Endothelial cell of umbilical vein (primary cell): Measurements from ENCODE around the gene RAP1GAP. TPM values are rescaled to one million over a fixed set of nuclear protein-coding genes. Genes with fewer than 3 reads are reported as not detected.

Experiments
- BruUV-seq: library from RNA; stranded (reverse); fragments of 400-500 nt; replicated peaks from 2 replicates; lab custom pipeline; 2021; lab: Mats Ljungman, UMichigan
- CTCF ChIA-PET: fragments of 300-600, 350-600 bp; sonication (Branson Sonifier 250); formaldehyde crosslinking; loops from one replicate; lab custom pipeline; 2021; ENCODE audit warnings: antibody characterized with exemption, inconsistent platforms; lab: Charles Lee
- POLR2A ChIA-PET: fragments of 300-600, 350-600 bp; sonication (Branson Sonifier 250); formaldehyde crosslinking; loops from one replicate; lab custom pipeline; 2021; ENCODE audit warnings: antibody characterized with exemption, inconsistent platforms; lab: Charles Lee
- DNase-seq: peaks from one replicate; pipeline ENCODE4 v3.0.0-alpha.2; 2011; ENCODE audit warnings: low read depth, low spot score
- FAIRE-seq: peaks from 2 replicates; lab custom pipeline; 2011; peaks lifted over from hg19 to GRCh38; lab: Jason Lieb, UNC
- H2AFZ ChIP-seq: 2 replicates; pipeline ENCODE4 v1.6.0; 2012; ENCODE audit warnings: low read depth, low read length, control low read depth, inconsistent platforms
- H3K27ac ChIP-seq: 2 replicates; pipeline ENCODE4 v1.5.1; 2011; ENCODE audit warnings: low read depth, mild to moderate bottlenecking, control low read depth, low read length, moderate library complexity; ENCODE audit not compliant: insufficient read depth
- H3K27me3 ChIP-seq, 2 experiments: 2 replicates each; pipeline versions ENCODE4 v1.6.0 to v1.6.1; 2011; ENCODE audit warnings: low read length in 2 of 2, mixed read lengths in 1 of 2; ENCODE audit not compliant: control insufficient read depth in 2 of 2, insufficient read depth in 2 of 2
- H3K36me3 ChIP-seq, 2 experiments: 2 replicates in 1 of 2; 3 replicates in 1 of 2; pipeline ENCODE4 v1.5.1; 2011; ENCODE audit warnings: low read length in 2 of 2, mild to moderate bottlenecking in 1 of 2, moderate library complexity in 1 of 2; ENCODE audit not compliant: control insufficient read depth in 2 of 2, insufficient read depth in 2 of 2; ENCODE audit errors: extremely low read depth in 1 of 2
- H3K4me1 ChIP-seq: 3 replicates; pipeline ENCODE4 v1.5.1; 2011; ENCODE audit warnings: mild to moderate bottlenecking, low read length; ENCODE audit not compliant: control insufficient read depth, insufficient read depth; ENCODE audit errors: extremely low read depth
- H3K4me2 ChIP-seq: 2 replicates; pipeline ENCODE4 v1.6.1; 2011; ENCODE audit warnings: low read length, control low read depth, mixed read lengths; ENCODE audit not compliant: insufficient read depth
- H3K4me3 ChIP-seq, 3 experiments: fragments of 200-600 bp in 1 of 3; sonication (generic), shearing (Covaris generic) in 1 of 3; replicated peaks in 1 of 3; 2 replicates each; pipeline ENCODE4 v1.5.1; 2011 to 2016; ENCODE audit warnings: control low read depth in 3 of 3, low read length in 3 of 3, mild to moderate bottlenecking in 2 of 3, inconsistent platforms in 1 of 3, low read depth in 1 of 3, moderate library complexity in 1 of 3; ENCODE audit not compliant: insufficient read depth in 1 of 3
- H3K79me2 ChIP-seq: 2 replicates; pipeline ENCODE4 v1.6.0; 2012; ENCODE audit warnings: low read length, inconsistent platforms; ENCODE audit not compliant: control insufficient read depth, insufficient read depth
- H3K9ac ChIP-seq: replicated peaks from 2 replicates; pipeline ENCODE3; 2011; ENCODE audit warnings: low read length, control low read depth; ENCODE audit not compliant: insufficient read depth; ENCODE audit errors: extremely low read depth
- H3K9me1 ChIP-seq: replicated peaks from 3 replicates; pipeline ENCODE4 v1.6.0; 2011; ENCODE audit warnings: mild to moderate bottlenecking, low read length; ENCODE audit not compliant: control insufficient read depth, insufficient read depth; ENCODE audit errors: extremely low read depth
- H3K9me3 ChIP-seq: replicated peaks from 2 replicates; pipeline ENCODE4 v1.5.1; 2012; ENCODE audit warnings: low read length, inconsistent platforms; ENCODE audit not compliant: control insufficient read depth, insufficient read depth
- H4K20me1 ChIP-seq: replicated peaks from 2 replicates; pipeline ENCODE3; 2011; ENCODE audit warnings: mild to moderate bottlenecking, low read length; ENCODE audit not compliant: control insufficient read depth, insufficient read depth; ENCODE audit errors: extremely low read depth
- CTCF ChIP-seq, 2 donors: IDR thresholded peaks; 1 replicate in 1 of 2; 2 replicates in 1 of 2; pipeline ENCODE4 v1.5.1; 2011; ENCODE audit warnings: low read length in 2 of 2, mild to moderate bottlenecking in 2 of 2, moderate library complexity in 2 of 2, control low read depth in 1 of 2, inconsistent platforms in 1 of 2, low read depth in 1 of 2; ENCODE audit not compliant: insufficient read depth in 1 of 2; ENCODE audit errors: extremely low read depth in 1 of 2
- EZH2 ChIP-seq: IDR thresholded peaks from 2 replicates; pipeline ENCODE4 v1.6.1; 2012; ENCODE audit warnings: borderline replicate concordance, low read depth, mild to moderate bottlenecking, moderate library complexity, low read length, inconsistent platforms; ENCODE audit not compliant: severe bottlenecking
- GATA2 ChIP-seq: IDR thresholded peaks from 2 replicates; pipeline ENCODE4 v1.7.0; 2011; ENCODE audit warnings: low read depth, mild to moderate bottlenecking, moderate library complexity, mixed read lengths, low read length; ENCODE audit not compliant: insufficient read length, insufficient read depth
- MYC ChIP-seq: IDR thresholded peaks from one replicate; pipeline ENCODE4 v1.6.1; 2011; ENCODE audit warnings: mild to moderate bottlenecking, low read depth, low read length
- POLR2A ChIP-seq: IDR thresholded peaks from 2 replicates; pipeline ENCODE4 v1.6.1; 2012; ENCODE audit warnings: low read depth, mild to moderate bottlenecking, control low read depth, low read length
- POLR2AphosphoS5 ChIP-seq: IDR thresholded peaks from 2 replicates; pipeline ENCODE4 v1.6.1; 2012; ENCODE audit warnings: low read depth, mild to moderate bottlenecking, control low read depth, low read length, moderate library complexity; ENCODE audit not compliant: insufficient read depth
- dilution Hi-C: fragments of 300-500 bp; cut with MboI; formaldehyde crosslinking; loops from one replicate; pipeline ENCODE4 v1.15.0; 2019; ENCODE audit warnings: low sequenced_read_pairs; ENCODE audit not compliant: extremely low pct_ligation_motif_present
- intact Hi-C: fragments of 100-400 bp; cut with micrococcal nuclease; formaldehyde crosslinking; loops from one replicate; pipeline ENCODE4 v1.10.0; 2022
- polyA plus RNA-seq, 4 experiments: library from polyadenylated mRNA; depleted of rRNA in 3 of 4; stranded (reverse) in 3 of 4; unstranded in 1 of 4; fragments of >200 nt; gene quantifications; 2 replicates each; pipeline versions ENCODE4 v1.2.1 to v1.2.3, GENCODE V29; 2011 to 2012; ENCODE audit warnings: missing spikeins in 1 of 4
- total RNA-seq: library from RNA; stranded (reverse); gene quantifications from 2 replicates; pipeline ENCODE4 v1.2.3, GENCODE V29; 2021
- TF ChIP-seq, protein P1 (sequence below): IDR thresholded peaks from 2 replicates; pipeline ENCODE4 v1.6.1; 2011; ENCODE audit not compliant: insufficient read depth, insufficient read length

The RAP1GAP gene
- total and polyA plus RNA-seq, 2 donors (not counting 3 experiments of a cell fraction or from before 2014, with no cell fraction given) = 0.07 to 0.20 TPM

DNA sequence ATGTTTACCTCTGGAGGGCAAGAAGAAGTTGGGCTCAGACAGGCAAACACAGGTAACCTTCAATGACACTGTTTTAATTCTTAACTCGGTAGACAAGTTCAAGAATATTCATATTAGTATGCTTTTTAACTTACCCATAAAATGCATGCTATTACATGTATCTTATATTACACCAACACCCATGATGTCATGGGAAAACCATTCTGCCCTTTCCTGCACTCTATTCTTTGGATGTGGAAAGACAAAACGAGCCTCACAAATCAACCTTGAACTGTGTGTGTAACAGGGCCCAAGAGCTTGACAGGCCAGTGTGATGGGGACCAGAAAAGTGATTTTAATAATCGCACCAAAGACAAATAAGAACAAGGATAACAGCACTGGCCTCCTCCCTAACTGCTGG lies 22.6 kb upstream of the RAP1GAP start:
- Histone ChIP-seq H4K20me1 (no peaks in the 10 kb centered on the region), H3K4me2 (no peak overlapping the region), H2AFZ (no peak overlapping the region), H3K4me3 (no peak overlapping the region), H3K4me1 (no peaks in the 10 kb centered on the region), H3K9me3 (no peaks in the 10 kb centered on the region), H3K9me1 (no peaks in the 10 kb centered on the region), H3K79me2 (peaks cover 3% of the 10 kb centered on the region), H3K27me3 (no peaks in the 10 kb centered on the region), H3K27ac (no peak overlapping the region), H3K9ac (no peak overlapping the region), H3K36me3 (peaks cover 28 to 44% of the 10 kb centered on the region in 2 experiments)
- no peak for FAIRE-seq
- dilution Hi-C loops = no loop called here
- BruUV-seq = no TSS peak
- POLR2A ChIA-PET = no interaction called here
- DNase-seq = no peak
- TF ChIP-seq, protein P1, sequence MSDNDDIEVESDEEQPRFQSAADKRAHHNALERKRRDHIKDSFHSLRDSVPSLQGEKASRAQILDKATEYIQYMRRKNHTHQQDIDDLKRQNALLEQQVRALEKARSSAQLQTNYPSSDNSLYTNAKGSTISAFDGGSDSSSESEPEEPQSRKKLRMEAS = no peak
- TF ChIP-seq CTCF (IDR thresholded peaks at IDR 0.05; ENCODE audit: extremely low read depth in 1 of 2, insufficient read depth in 1 of 2, low read depth in 1 of 2, low read length in 2 of 2) = no peak
- TF ChIP-seq GATA2 = no peak
- no peak for TF ChIP-seq MYC
- no peak for TF ChIP-seq POLR2A
- TF ChIP-seq EZH2 = no peak
- TF ChIP-seq POLR2AphosphoS5 = no peak
- CTCF ChIA-PET = interaction anchor here (1.4 kb wide), 1 partner anchor 12 kb away, joined by 3 read pairs; no protein-coding TSS in a partner anchor
- intact Hi-C loops = no loop called here
